Measurements from ENCODE around the gene ADAMTSL3. TPM values are rescaled to one million over a fixed set of nuclear protein-coding genes. Genes with fewer than 3 reads are reported as not detected.

Gene ADAMTSL3
- total RNA-seq, 2 experiments from 2014 or later: not detected

- DNase-seq: no peak
- H3K27ac Mint-ChIP-seq: no peak overlapping the region
- H3K27me3 Mint-ChIP-seq (ENCODE audit: low read depth): peaks cover 9% of the 10 kb centered on the region
- intact Hi-C loops (cut with micrococcal nuclease): no loop called here
- H3K4me3 Mint-ChIP-seq: no peak overlapping the region
- CTCF ChIA-PET: no interaction called here
- H3K4me1 Mint-ChIP-seq (ENCODE audit: low read depth): no peaks in the 10 kb centered on the region
- no peaks in the 10 kb centered on the region for H3K36me3 Mint-ChIP-seq (ENCODE audit: low read depth)
- no peaks in the 10 kb centered on the region for H3K9me3 Mint-ChIP-seq
Measured at GRCh38 chr15:83887961-83888360, 234.0 kb downstream of the ADAMTSL3 start.

GRCh38 chr15:83889995-83890394 lies 236.1 kb downstream of the ADAMTSL3 start:
- no peak for DNase-seq
- Mint-ChIP-seq H3K4me1 (ENCODE audit: low read depth) (no peaks in the 10 kb centered on the region), H3K27me3 (ENCODE audit: low read depth) (peaks cover 6% of the 10 kb centered on the region), H3K4me3 (no peak overlapping the region), H3K27ac (no peak overlapping the region), H3K36me3 (ENCODE audit: low read depth) (no peaks in the 10 kb centered on the region), H3K9me3 (no peaks in the 10 kb centered on the region)
- CTCF ChIA-PET: no interaction called here
- intact Hi-C loops (cut with micrococcal nuclease): no loop called here

- DNase-seq: no peak
- Mint-ChIP-seq H3K27ac (no peak overlapping the region), H3K4me3 (no peak overlapping the region), H3K36me3 (ENCODE audit: low read depth) (no peaks in the 10 kb centered on the region), H3K9me3 (no peaks in the 10 kb centered on the region), H3K4me1 (ENCODE audit: low read depth) (no peaks in the 10 kb centered on the region), H3K27me3 (ENCODE audit: low read depth) (peaks cover 6% of the 10 kb centered on the region)
- intact Hi-C loops (cut with micrococcal nuclease): no loop called here
- CTCF ChIA-PET: no interaction called here
Measured at GRCh38 chr15:83890587-83890986, 236.7 kb downstream of the ADAMTSL3 start.

DNA sequence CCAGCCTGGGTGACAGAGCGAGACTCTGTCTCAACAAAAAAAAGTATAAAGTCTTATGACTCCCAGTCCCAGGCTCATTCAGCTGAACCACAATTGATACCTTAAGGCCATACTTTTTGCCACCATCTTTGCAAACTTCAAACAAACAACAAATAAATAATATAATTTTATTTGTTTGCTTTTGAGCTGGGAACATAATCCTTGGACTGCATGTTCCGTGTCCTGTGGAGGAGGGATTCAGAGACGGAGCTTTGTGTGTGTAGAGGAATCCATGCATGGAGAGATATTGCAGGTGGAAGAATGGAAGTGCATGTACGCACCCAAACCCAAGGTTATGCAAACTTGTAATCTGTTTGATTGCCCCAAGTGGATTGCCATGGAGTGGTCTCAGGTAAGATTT lies 238.6 kb downstream of the ADAMTSL3 start:
- Mint-ChIP-seq H3K9me3 (no peaks in the 10 kb centered on the region), H3K27ac (no peak overlapping the region), H3K27me3 (ENCODE audit: low read depth) (peaks cover 6% of the 10 kb centered on the region), H3K36me3 (ENCODE audit: low read depth) (no peaks in the 10 kb centered on the region), H3K4me3 (no peak overlapping the region), H3K4me1 (ENCODE audit: low read depth) (no peaks in the 10 kb centered on the region)
- CTCF ChIA-PET: no interaction called here
- intact Hi-C loops (cut with micrococcal nuclease): no loop called here
- DNase-seq: no peak

- no peak for DNase-seq
- intact Hi-C loops (cut with micrococcal nuclease): no loop called here
- no peaks in the 10 kb centered on the region for H3K4me1 Mint-ChIP-seq (ENCODE audit: low read depth)
- no peaks in the 10 kb centered on the region for H3K36me3 Mint-ChIP-seq (ENCODE audit: low read depth)
- no peak overlapping the region for H3K27ac Mint-ChIP-seq
- H3K4me3 Mint-ChIP-seq: no peak overlapping the region
- H3K27me3 Mint-ChIP-seq (ENCODE audit: low read depth): peaks cover 10% of the 10 kb centered on the region
- no peaks in the 10 kb centered on the region for H3K9me3 Mint-ChIP-seq
- CTCF ChIA-PET: no interaction called here
Measured at GRCh38 chr15:83893308-83893707, 239.4 kb downstream of the ADAMTSL3 start.

GRCh38 chr15:83897037-83897436 lies 243.1 kb downstream of the ADAMTSL3 start:
- Mint-ChIP-seq H3K27ac (no peak overlapping the region), H3K4me1 (ENCODE audit: low read depth) (no peaks in the 10 kb centered on the region), H3K36me3 (ENCODE audit: low read depth) (no peaks in the 10 kb centered on the region), H3K4me3 (no peak overlapping the region), H3K27me3 (ENCODE audit: low read depth) (peaks cover 8% of the 10 kb centered on the region), H3K9me3 (no peaks in the 10 kb centered on the region)
- intact Hi-C loops (cut with micrococcal nuclease): no loop called here
- DNase-seq: no peak
- CTCF ChIA-PET: no interaction called here

DNA sequence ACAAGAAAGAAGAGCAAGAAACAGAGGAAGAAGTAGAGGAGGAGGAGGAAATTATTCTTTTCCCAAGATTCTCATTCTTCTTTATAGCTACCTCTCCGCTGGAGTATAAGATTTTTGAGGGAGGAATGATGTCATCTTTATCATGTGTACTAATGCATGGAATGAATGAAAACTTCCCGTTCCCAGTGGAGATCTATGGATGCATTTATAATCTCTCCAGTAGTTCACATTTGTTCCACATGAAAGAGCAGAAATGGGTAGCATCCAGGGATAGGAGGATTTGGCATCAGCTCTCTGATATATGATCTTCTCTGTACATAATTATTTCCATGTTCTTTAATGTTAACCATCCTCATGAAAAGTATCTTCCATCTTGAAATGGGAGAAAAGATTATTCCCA lies 244.4 kb downstream of the ADAMTSL3 start:
- DNase-seq: no peak
- Mint-ChIP-seq H3K27me3 (ENCODE audit: low read depth) (peaks cover 8% of the 10 kb centered on the region), H3K4me3 (no peak overlapping the region), H3K9me3 (no peaks in the 10 kb centered on the region), H3K27ac (no peak overlapping the region), H3K4me1 (ENCODE audit: low read depth) (no peaks in the 10 kb centered on the region), H3K36me3 (ENCODE audit: low read depth) (no peaks in the 10 kb centered on the region)
- CTCF ChIA-PET: no interaction called here
- intact Hi-C loops (cut with micrococcal nuclease): no loop called here

- Mint-ChIP-seq H3K9me3 (no peaks in the 10 kb centered on the region), H3K27me3 (ENCODE audit: low read depth) (peaks cover 11% of the 10 kb centered on the region), H3K4me3 (no peak overlapping the region), H3K27ac (no peak overlapping the region), H3K4me1 (ENCODE audit: low read depth) (no peaks in the 10 kb centered on the region), H3K36me3 (ENCODE audit: low read depth) (no peaks in the 10 kb centered on the region)
- no peak for DNase-seq
- CTCF ChIA-PET: no interaction called here
- intact Hi-C loops (cut with micrococcal nuclease): no loop called here
Measured at GRCh38 chr15:83899670-83900069, 245.7 kb downstream of the ADAMTSL3 start.

GRCh38 chr15:83904107-83905040 lies 250.5 kb downstream of the ADAMTSL3 start:
- no peak overlapping the region for H3K27ac Mint-ChIP-seq
- H3K4me1 Mint-ChIP-seq (ENCODE audit: low read depth): no peaks in the 10 kb centered on the region
- peaks cover 2% of the 10 kb centered on the region for H3K9me3 Mint-ChIP-seq
- H3K27me3 Mint-ChIP-seq (ENCODE audit: low read depth): peaks cover 7% of the 10 kb centered on the region
- no peak for DNase-seq
- CTCF ChIA-PET: no interaction called here
- no peak overlapping the region for H3K4me3 Mint-ChIP-seq
- intact Hi-C loops (cut with micrococcal nuclease): no loop called here
- H3K36me3 Mint-ChIP-seq (ENCODE audit: low read depth): no peaks in the 10 kb centered on the region

DNA sequence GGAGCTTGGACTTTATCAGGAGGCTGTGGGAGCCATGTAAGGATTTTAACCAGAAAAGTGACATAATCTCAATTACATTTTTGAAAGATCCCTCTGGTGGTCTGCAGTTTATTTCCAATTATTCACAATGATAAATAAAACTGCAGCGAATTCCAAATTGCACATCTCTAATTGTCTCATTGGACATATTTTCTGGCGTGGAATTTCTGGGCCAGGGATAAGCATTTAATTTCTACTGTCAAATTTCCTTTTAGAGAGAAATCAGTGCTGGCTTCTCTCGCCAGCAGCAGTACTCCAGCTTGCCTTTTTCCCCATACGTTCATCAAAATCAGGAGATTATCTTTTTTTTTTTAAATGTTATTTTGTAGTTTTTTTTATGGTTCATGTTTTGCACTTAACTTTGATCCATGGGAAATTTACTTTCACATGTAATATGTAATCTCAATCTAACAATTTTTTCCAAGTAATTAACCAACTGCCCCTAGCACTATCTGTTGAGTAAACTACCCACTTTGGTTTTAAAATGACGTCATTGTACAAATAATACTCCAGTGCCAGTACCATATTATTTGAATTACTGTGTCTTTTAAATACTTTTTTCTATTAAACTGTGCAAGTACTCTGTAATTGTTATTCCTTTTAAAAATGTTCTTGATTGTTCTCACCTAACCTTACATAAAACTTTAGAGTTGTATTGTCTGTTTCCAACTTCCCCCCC lies 251.8 kb downstream of the ADAMTSL3 start:
- intact Hi-C loops (cut with micrococcal nuclease): no loop called here
- no peaks in the 10 kb centered on the region for H3K36me3 Mint-ChIP-seq (ENCODE audit: low read depth)
- CTCF ChIA-PET: no interaction called here
- no peaks in the 10 kb centered on the region for H3K4me1 Mint-ChIP-seq (ENCODE audit: low read depth)
- H3K27me3 Mint-ChIP-seq (ENCODE audit: low read depth): peaks cover 7% of the 10 kb centered on the region
- peaks cover 5% of the 10 kb centered on the region for H3K9me3 Mint-ChIP-seq
- no peak overlapping the region for H3K4me3 Mint-ChIP-seq
- DNase-seq: no peak
- no peak overlapping the region for H3K27ac Mint-ChIP-seq

DNA sequence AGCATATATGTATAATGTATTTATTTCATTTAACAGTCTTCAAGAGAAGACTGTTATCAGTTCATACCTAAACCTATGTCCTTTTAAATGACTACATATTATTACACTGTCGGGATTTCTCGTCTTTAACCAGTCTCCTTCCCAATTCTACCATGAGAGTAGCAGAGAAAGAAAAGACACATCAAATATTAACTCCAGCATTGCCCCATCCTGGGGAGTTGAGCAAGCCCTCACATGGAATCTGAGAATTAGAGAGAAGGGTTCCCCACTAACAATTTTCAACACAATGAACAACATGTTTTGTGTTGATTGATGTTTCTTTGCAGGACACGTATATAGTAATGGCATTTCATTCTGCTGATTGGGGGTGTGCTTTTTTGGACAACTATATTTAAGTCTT lies 257.4 kb downstream of the ADAMTSL3 start:
- H3K4me1 Mint-ChIP-seq (ENCODE audit: low read depth): no peaks in the 10 kb centered on the region

GRCh38 chr15:83912343-83912742 lies 258.4 kb downstream of the ADAMTSL3 start:
- Mint-ChIP-seq H3K27ac (no peak overlapping the region), H3K36me3 (ENCODE audit: low read depth) (no peaks in the 10 kb centered on the region), H3K27me3 (ENCODE audit: low read depth) (peaks cover 6% of the 10 kb centered on the region), H3K4me1 (ENCODE audit: low read depth) (no peaks in the 10 kb centered on the region), H3K9me3 (peaks cover 5% of the 10 kb centered on the region), H3K4me3 (no peak overlapping the region)
- intact Hi-C loops (cut with micrococcal nuclease): no loop called here
- CTCF ChIA-PET: no interaction called here
- no peak for DNase-seq

More for the DNA sequence above, 257.4 kb downstream of the ADAMTSL3 start:
- no peak overlapping the region for H3K4me3 Mint-ChIP-seq
- no peaks in the 10 kb centered on the region for H3K36me3 Mint-ChIP-seq (ENCODE audit: low read depth)
- CTCF ChIA-PET: interaction anchor here (0.7 kb wide), 1 partner anchor 107 kb away, joined by 3 read pairs; no protein-coding TSS in a partner anchor
- H3K9me3 Mint-ChIP-seq: peaks cover 5% of the 10 kb centered on the region
- H3K27me3 Mint-ChIP-seq (ENCODE audit: low read depth): peaks cover 6% of the 10 kb centered on the region
- DNase-seq: no peak
- intact Hi-C loops (cut with micrococcal nuclease): no loop called here
- no peak overlapping the region for H3K27ac Mint-ChIP-seq
